Kasumi-1 (cell line): Measurements from ENCODE around the gene ZMAT5.

Experiments
- DNase-seq, 2 experiments: peaks; one replicate each; lab custom pipeline; 2025; lab: John Stamatoyannopoulos, UW

Gene ZMAT5

GRCh38 chr22:29683536-29683935 lies 83.3 kb downstream of the ZMAT5 start:
- DNase-seq = no peak
